Upper lobe of left lung (tissue), 4 donors: ENCODE data around the gene LIN7B.

Experiments used
- EP300 ChIP-seq, 4 donors: sonication (generic); formaldehyde crosslinking; IDR thresholded peaks; one replicate each; pipeline ENCODE4 v1.5.1; 2017; ENCODE audit warnings: antibody characterized with exemption in 4 of 4, control low read depth in 2 of 4
- POLR2A ChIP-seq, 4 donors: fragments of 450-650 bp; IDR thresholded peaks; one replicate each; pipeline ENCODE4 v1.5.1; 2016 to 2017; ENCODE audit warnings: antibody characterized with exemption in 4 of 4, mild to moderate bottlenecking in 2 of 4
- POLR2AphosphoS5 ChIP-seq, 2 donors: sonication (generic); formaldehyde crosslinking; IDR thresholded peaks; one replicate each; pipeline ENCODE4 v1.5.1; 2017; ENCODE audit warnings: antibody characterized with exemption in 2 of 2
- TF ChIP-seq, protein P1 (sequence below), 6 experiments: fragments of 450-650 bp in 4 of 6; fragments of 200-600 bp in 2 of 6; sonication (generic) in 2 of 6; IDR thresholded peaks; one replicate each; pipeline ENCODE4 v1.5.1; 2016 to 2019; ENCODE audit warnings: antibody characterized with exemption in 6 of 6

DNA sequence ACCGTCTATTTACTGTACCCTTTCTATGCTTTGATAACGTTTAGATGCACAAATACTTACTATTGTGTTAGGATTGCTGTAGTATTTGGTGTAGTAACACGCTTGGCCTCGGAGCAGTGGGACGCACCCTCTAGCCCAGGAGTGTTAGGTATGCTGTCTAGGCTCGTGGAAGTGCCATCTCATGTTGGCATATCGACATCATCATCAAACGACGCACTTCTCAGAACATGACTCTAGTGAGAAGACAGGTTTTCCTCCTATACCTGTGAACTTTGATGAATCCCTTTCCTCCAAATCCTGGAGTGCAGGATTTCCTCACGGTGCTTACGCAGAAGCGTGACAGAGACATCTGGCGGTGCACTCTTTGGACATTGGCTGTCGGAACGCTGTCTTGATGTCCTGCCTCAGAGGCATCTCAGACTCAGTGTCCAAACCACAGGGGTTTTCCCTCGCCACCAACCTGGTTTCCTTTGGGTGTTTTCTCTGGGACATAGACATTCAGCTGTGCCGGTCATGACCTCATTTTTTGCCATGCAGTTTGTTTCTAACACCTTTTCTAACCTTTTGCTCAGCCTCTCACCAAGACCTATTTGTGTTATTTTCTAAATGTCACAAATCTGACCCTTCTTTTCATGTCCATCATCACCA, 22.7 kb upstream of the LIN7B start:
- TF ChIP-seq, protein P1, sequence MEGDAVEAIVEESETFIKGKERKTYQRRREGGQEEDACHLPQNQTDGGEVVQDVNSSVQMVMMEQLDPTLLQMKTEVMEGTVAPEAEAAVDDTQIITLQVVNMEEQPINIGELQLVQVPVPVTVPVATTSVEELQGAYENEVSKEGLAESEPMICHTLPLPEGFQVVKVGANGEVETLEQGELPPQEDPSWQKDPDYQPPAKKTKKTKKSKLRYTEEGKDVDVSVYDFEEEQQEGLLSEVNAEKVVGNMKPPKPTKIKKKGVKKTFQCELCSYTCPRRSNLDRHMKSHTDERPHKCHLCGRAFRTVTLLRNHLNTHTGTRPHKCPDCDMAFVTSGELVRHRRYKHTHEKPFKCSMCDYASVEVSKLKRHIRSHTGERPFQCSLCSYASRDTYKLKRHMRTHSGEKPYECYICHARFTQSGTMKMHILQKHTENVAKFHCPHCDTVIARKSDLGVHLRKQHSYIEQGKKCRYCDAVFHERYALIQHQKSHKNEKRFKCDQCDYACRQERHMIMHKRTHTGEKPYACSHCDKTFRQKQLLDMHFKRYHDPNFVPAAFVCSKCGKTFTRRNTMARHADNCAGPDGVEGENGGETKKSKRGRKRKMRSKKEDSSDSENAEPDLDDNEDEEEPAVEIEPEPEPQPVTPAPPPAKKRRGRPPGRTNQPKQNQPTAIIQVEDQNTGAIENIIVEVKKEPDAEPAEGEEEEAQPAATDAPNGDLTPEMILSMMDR (IDR thresholded peaks at IDR 0.05): no peak
- TF ChIP-seq POLR2A (IDR thresholded peaks at IDR 0.05) (no peak), POLR2AphosphoS5 (IDR thresholded peaks at IDR 0.05) (no peak), EP300 (IDR thresholded peaks at IDR 0.05) (no peak)
